Mammary epithelial cell (primary cell): ENCODE measurements around the gene FBXO28.

Experiments
- CTCF ChIP-seq, 2 donors: IDR thresholded peaks in 1 of 2; conservative IDR thresholded peaks in 1 of 2; 2 replicates each; pipeline ENCODE4 v1.5.1; 2011 to 2012; ENCODE audit warnings: inconsistent platforms in 2 of 2, low read length in 2 of 2, mild to moderate bottlenecking in 2 of 2, control low read depth in 1 of 2, low read depth in 1 of 2; ENCODE audit not compliant: insufficient read depth in 1 of 2; ENCODE audit errors: extremely low read depth in 1 of 2
- EZH2 ChIP-seq: IDR thresholded peaks from 2 replicates; pipeline ENCODE4 v1.6.1; 2012; ENCODE audit warnings: low read length, inconsistent platforms, borderline replicate concordance

DNA sequence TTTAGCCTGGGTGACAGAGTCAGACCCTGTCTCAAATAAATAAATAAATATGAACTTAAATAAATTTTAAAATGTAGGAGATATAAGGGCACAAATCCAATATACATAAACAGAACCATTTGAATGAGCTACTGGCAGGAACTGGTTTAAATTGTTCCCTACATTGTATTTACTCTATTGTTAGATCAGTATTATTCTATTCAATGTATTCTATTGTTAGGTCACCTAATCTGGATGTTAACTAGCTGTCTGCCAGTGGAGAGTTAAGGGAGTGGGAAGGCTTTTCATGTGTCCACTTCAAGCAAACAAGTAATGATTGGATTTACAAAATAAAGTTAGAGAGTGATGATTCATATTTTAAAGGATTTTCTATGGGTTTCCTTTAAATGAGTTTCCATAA is 4.9 kb upstream of the FBXO28 start:
- TF ChIP-seq CTCF (conservative IDR thresholded peaks at IDR 0.05 in 1 of 2, IDR thresholded peaks at IDR 0.05 in 1 of 2; ENCODE audit: extremely low read depth in 1 of 2, insufficient read depth in 1 of 2, low read depth in 1 of 2, low read length in 2 of 2), result no peak
- no peak for TF ChIP-seq EZH2
